GM23338 (cell line): ENCODE results near the gene TOR1AIP2. TPM values are rescaled to one million over a fixed set of nuclear protein-coding genes. Genes with fewer than 3 reads are reported as not detected.

ENCODE experiments used
- ATAC-seq: fragments of 200-7000 bp; cut with Tn5 transposase; 3 replicates; pipeline ENCODE4 v1.9.1; 2020
- DNase-seq: peaks from one replicate; pipeline ENCODE4 v3.0.0-alpha.2; 2015; ENCODE audit warnings: low spot score
- H2AFZ ChIP-seq: fragments of 200-600 bp; sonication (generic); 2 replicates; pipeline ENCODE4 v1.8.0; 2016; ENCODE audit warnings: antibody characterized with exemption, mild to moderate bottlenecking, moderate library complexity
- H3F3A ChIP-seq: fragments of 200-600 bp; sonication (generic); replicated peaks from 2 replicates; pipeline ENCODE4 v1.8.0; 2017; ENCODE audit warnings: antibody characterized with exemption, mixed run types, low read depth
- H3K27ac ChIP-seq: fragments of 200-600 bp; sonication (generic); 2 replicates; pipeline ENCODE4 v1.6.1; 2016; ENCODE audit warnings: low read depth
- H3K27me3 ChIP-seq: fragments of 200-600 bp; sonication (generic); 2 replicates; pipeline ENCODE4 v1.8.0; 2016; ENCODE audit warnings: mild to moderate bottlenecking, mixed run types, moderate library complexity; ENCODE audit not compliant: insufficient read depth
- H3K36me3 ChIP-seq: fragments of 200-600 bp; sonication (generic); 2 replicates; pipeline ENCODE4 v1.8.0; 2016; ENCODE audit warnings: mild to moderate bottlenecking; ENCODE audit not compliant: insufficient read depth
- H3K4me1 ChIP-seq: fragments of 200-600 bp; sonication (generic); 2 replicates; pipeline ENCODE4 v1.8.0; 2016; ENCODE audit warnings: mild to moderate bottlenecking, moderate library complexity; ENCODE audit not compliant: insufficient read depth
- H3K4me2 ChIP-seq: fragments of 200-600 bp; sonication (generic); 2 replicates; pipeline ENCODE4 v1.7.1; 2017; ENCODE audit warnings: mixed run types
- H3K4me3 ChIP-seq: fragments of 200-600 bp; sonication (generic); 2 replicates; pipeline ENCODE4 v1.6.1; 2016; ENCODE audit warnings: mixed run types
- H3K79me2 ChIP-seq: fragments of 200-600 bp; sonication (generic); replicated peaks from 2 replicates; pipeline ENCODE4 v1.8.0; 2017; ENCODE audit warnings: mild to moderate bottlenecking; ENCODE audit not compliant: insufficient read depth
- H3K9me2 ChIP-seq: fragments of 200-600 bp; sonication (generic); 2 replicates; pipeline ENCODE4 v1.8.0; 2017; ENCODE audit not compliant: insufficient read depth
- H4K20me1 ChIP-seq: fragments of 200-600 bp; sonication (generic); replicated peaks from 2 replicates; pipeline ENCODE4 v1.8.0; 2017; ENCODE audit warnings: mild to moderate bottlenecking; ENCODE audit not compliant: insufficient read depth
- H3K27ac Mint-ChIP-seq: 2 replicates; pipeline ENCODE4 v1.8.0; 2020; ENCODE audit warnings: inconsistent platforms, mild to moderate bottlenecking, moderate library complexity, mixed read lengths
- H3K27me3 Mint-ChIP-seq: 3 replicates; pipeline ENCODE4 v1.8.0; 2022; ENCODE audit warnings: low read depth, mild to moderate bottlenecking, moderate library complexity, mixed read lengths, inconsistent platforms; ENCODE audit not compliant: insufficient read depth, poor library complexity
- H3K36me3 Mint-ChIP-seq: 3 replicates; pipeline ENCODE4 v1.8.0; 2021; ENCODE audit warnings: low read depth, mild to moderate bottlenecking, inconsistent platforms, moderate library complexity, mixed read lengths
- H3K4me1 Mint-ChIP-seq: 3 replicates; pipeline ENCODE4 v1.8.0; 2020; ENCODE audit warnings: mild to moderate bottlenecking, inconsistent platforms, mixed read lengths
- H3K4me3 Mint-ChIP-seq: 3 replicates; pipeline ENCODE4 v1.8.0; 2021; ENCODE audit warnings: moderate library complexity, mild to moderate bottlenecking, inconsistent platforms, mixed read lengths
- H3K9me3 Mint-ChIP-seq: 3 replicates; pipeline ENCODE4 v1.8.0; 2020; ENCODE audit warnings: moderate library complexity, mild to moderate bottlenecking, inconsistent platforms, mixed read lengths
- CREB1 ChIP-seq: fragments of 250-450 bp; sonication (Bioruptor Pico); IDR thresholded peaks from 2 replicates; pipeline ENCODE4 v1.5.0; 2020; ENCODE audit warnings: low read depth, mild to moderate bottlenecking, moderate library complexity
- CTCF ChIP-seq, 2 experiments: fragments of 200-600 bp in 1 of 2; sonication (generic) in 1 of 2; conservative IDR thresholded peaks; 2 replicates each; pipeline versions ENCODE4 v1.5.1 to v1.6.1; 2016 to 2017; ENCODE audit warnings: antibody characterized with exemption in 2 of 2, low read depth in 2 of 2, mild to moderate bottlenecking in 2 of 2, moderate library complexity in 1 of 2
- ETS1 ChIP-seq: IDR thresholded peaks from 2 replicates; pipeline ENCODE4 v1.6.1; 2016; ENCODE audit warnings: antibody characterized with exemption
- EZH2 ChIP-seq: fragments of 200-600 bp; sonication (generic); IDR thresholded peaks from one replicate; pipeline ENCODE4 v1.8.0; 2017; ENCODE audit warnings: antibody characterized with exemption, mild to moderate bottlenecking, low read depth; ENCODE audit not compliant: unreplicated experiment
- EZH2phosphoT487 ChIP-seq: fragments of 200-600 bp; sonication (generic); IDR thresholded peaks from one replicate; pipeline ENCODE4 v1.8.1; 2018; ENCODE audit warnings: antibody characterized with exemption; ENCODE audit not compliant: unreplicated experiment
- JUNB ChIP-seq: IDR thresholded peaks from one replicate; pipeline ENCODE4 v1.6.1; 2016; ENCODE audit warnings: antibody characterized with exemption; ENCODE audit not compliant: unreplicated experiment
- POLR2AphosphoS5 ChIP-seq: IDR thresholded peaks from 2 replicates; pipeline ENCODE4 v1.6.1; 2016; ENCODE audit warnings: antibody characterized with exemption, low read depth
- REST ChIP-seq: IDR thresholded peaks from one replicate; pipeline ENCODE4 v1.6.1; 2018; ENCODE audit warnings: antibody characterized with exemption; ENCODE audit not compliant: unreplicated experiment
- ZNF331 ChIP-seq: fragments of 250-450 bp; sonication (Bioruptor Pico); IDR thresholded peaks from 2 replicates; pipeline ENCODE4 v1.5.0; 2020; ENCODE audit warnings: low read depth, mild to moderate bottlenecking, moderate library complexity
- polyA plus RNA-seq: library from polyadenylated mRNA; unstranded; fragments of >200 nt; fragmentation: Nextera tagmentation; extraction: Ambion mirVana; gene quantifications from 2 replicates; pipeline ENCODE4 v1.2.1, GENCODE V29; 2016
- total RNA-seq: library from RNA; depleted of rRNA; stranded (reverse); fragments of >200 nt; shearing (Covaris generic); gene quantifications from 2 replicates; pipeline ENCODE4 v1.2.3, GENCODE V29; 2014

The TOR1AIP2 gene
- total and polyA plus RNA-seq, 2 experiments from 2014 or later = 21.1 to 81.3 TPM

GRCh38 chr1:179815641-179816040, 62.0 kb downstream of the TOR1AIP2 start (continued):
- no peak for TF ChIP-seq CTCF (conservative IDR thresholded peaks at IDR 0.05; ENCODE audit: low read depth in 2 of 2)
- TF ChIP-seq EZH2 = no peak
- TF ChIP-seq ZNF331 (CRISPR knock-in tag) = no peak
- no peak for TF ChIP-seq REST

- no peak overlapping the region for H3K27ac ChIP-seq
- H3K27me3 Mint-ChIP-seq = peaks cover 37% of the 10 kb centered on the region
- TF ChIP-seq REST (no peak), POLR2AphosphoS5 (no peak), JUNB (no peak), EZH2 (no peak), CREB1 (CRISPR knock-in tag) (no peak), EZH2phosphoT487 (no peak), ETS1 (no peak)
Measured at GRCh38 chr1:179814546-179814838, 63.1 kb downstream of the TOR1AIP2 start.

More at GRCh38 chr1:179814546-179814838, 63.1 kb downstream of the TOR1AIP2 start:
- peak overlapping the region; percentile 78 for H3K4me2 ChIP-seq
- Mint-ChIP-seq H3K36me3 (no peaks in the 10 kb centered on the region), H3K4me1 (peaks cover 12% of the 10 kb centered on the region), H3K27ac (no peak overlapping the region), H3K9me3 (no peaks in the 10 kb centered on the region), H3K4me3 (peak overlapping the region; percentile 90)
- H3K79me2 ChIP-seq = no peaks in the 10 kb centered on the region
- H3K36me3 ChIP-seq = no peaks in the 10 kb centered on the region
- peaks cover 7% of the 10 kb centered on the region; the same call in 1 of the 2 replicates for H3K4me1 ChIP-seq
- no peaks in the 10 kb centered on the region for H4K20me1 ChIP-seq
- 0 out of 2 replicates have a peak, but pooled peaks cover 4% of the 10 kb centered on the region for H3F3A ChIP-seq
- DNase-seq = no peak
- H3K9me2 ChIP-seq = no peaks in the 10 kb centered on the region
- peaks cover 14% of the 10 kb centered on the region; the same call in 1 of the 2 replicates for H3K27me3 ChIP-seq
- H3K4me3 ChIP-seq = peak overlapping the region; percentile 77
- peak overlapping the region; percentile 83 for H2AFZ ChIP-seq
- ATAC-seq = peak; percentile 43
